HG03045 (cell line): ENCODE measurements around the gene GPR32.
A peak's percentile ranks its signal among the peaks of the same experiment; 100 is the strongest.
"Not testable (repeated sequence)": the region's sequence is repeated elsewhere in the genome, so short reads cannot be mapped to it uniquely, and the experiment has no call there.

Source experiments
- ATAC-seq: cut with Tn5 transposase; IDR thresholded peaks from one replicate; pipeline ENCODE4 v1.9.1; 2021; ENCODE audit warnings: mild to moderate bottlenecking, moderate library complexity; ENCODE audit not compliant: unreplicated experiment

GPR32 gene

DNA sequence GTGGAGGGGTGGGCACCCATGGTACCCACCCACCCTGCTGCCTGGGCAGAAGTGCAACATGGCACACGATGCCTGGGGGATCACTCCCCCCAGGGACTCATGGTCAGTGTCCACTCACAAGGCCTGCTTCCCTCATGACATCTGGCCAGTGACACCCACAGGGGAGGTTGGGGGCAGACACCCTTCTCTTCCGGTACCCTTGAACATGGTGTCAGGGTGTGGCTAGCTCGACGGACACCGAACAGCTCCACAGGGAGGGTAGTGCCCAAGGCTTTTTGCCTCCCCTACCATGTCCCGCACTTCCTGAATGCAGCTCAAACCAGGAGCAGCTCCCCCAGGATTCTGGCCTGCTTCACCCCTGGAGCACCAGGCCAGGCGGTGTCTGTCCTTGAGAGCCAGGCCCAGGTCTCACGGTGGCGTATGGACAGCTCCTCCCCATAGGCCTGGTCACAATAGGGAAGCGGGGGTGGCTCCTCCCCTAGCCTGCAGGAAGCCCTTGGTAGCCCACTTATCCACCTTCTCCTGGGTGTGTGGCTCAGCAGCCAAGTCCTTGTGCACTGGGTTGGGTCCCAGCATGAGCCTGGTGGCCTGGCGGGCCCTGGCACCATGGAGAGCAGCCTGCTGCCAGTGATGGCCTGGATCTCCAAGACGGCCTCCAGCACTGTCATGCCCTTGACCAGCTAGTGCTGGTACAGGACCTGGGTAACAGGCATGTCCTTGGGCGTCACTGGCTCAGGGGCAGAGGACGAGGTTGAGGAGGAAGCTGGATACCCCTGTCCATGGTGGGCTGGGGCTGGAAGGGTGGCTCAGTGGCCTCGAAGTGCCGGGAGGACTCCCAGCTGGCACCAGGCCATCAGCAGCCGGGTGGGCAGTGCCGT is 27.8 kb downstream of the GPR32 start:
- no peak for ATAC-seq

DNA sequence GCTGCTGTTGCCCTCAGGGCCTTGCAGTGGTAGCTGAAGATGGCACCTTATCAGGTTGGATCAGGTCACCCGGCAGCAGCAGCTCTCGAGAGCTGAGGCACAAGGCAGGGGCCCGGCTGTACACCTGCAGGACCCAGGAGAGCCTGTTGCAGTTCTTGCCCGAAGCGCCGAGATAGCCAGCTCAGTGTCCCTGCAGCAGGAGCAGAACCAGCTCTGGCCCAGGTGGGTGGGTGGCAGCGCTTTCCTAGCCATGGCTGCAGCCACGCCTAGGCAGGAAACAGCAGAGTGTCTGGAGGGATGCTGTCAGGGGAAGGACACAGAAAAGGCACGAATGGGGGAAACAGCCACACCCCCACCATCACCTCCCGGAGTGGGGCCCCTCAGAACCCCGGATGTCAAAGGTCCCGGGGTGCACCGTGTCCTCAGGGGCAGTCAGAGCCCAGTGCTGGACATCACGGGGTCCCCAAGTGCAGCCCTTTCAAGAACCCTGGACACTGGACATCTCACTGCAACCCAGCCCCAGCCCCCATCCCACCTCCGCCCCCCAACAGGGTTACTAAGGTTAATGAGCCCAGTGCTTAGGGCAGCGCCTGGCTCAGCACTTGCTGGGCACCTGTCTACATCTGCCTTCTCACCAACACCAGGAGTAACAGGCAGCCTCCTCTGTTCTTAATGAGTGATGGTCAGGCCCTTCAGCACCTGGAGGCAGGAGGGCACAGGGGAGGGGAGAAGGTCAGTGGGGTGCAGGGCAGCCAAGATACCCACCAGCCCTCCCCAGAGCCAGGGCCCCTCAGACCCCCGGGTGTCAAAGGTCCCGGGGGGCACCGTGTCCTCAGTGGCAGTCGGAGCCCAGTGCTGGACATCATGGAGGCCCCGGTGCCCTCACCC is 28.6 kb downstream of the GPR32 start:
- ATAC-seq, result no peak

DNA sequence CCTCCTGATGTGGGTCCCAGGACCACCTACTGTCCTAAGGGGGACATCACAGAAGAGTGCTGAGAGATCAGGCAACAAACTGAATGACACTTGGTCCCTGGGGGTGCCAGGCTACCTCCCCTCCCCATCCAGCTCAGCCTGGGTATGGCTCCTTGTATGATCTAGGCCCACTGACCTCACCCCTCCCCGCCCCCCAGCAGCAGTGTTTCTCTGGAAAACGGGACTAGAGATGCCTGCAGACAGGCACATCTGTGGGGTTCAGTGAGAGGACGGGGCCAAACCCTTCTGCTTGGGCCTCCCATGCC is 29.2 kb downstream of the GPR32 start:
- no peak for ATAC-seq

- no peak for ATAC-seq
These were observed 30.8 kb downstream of the GPR32 start for GRCh38 chr19:50801107-50801506.

DNA sequence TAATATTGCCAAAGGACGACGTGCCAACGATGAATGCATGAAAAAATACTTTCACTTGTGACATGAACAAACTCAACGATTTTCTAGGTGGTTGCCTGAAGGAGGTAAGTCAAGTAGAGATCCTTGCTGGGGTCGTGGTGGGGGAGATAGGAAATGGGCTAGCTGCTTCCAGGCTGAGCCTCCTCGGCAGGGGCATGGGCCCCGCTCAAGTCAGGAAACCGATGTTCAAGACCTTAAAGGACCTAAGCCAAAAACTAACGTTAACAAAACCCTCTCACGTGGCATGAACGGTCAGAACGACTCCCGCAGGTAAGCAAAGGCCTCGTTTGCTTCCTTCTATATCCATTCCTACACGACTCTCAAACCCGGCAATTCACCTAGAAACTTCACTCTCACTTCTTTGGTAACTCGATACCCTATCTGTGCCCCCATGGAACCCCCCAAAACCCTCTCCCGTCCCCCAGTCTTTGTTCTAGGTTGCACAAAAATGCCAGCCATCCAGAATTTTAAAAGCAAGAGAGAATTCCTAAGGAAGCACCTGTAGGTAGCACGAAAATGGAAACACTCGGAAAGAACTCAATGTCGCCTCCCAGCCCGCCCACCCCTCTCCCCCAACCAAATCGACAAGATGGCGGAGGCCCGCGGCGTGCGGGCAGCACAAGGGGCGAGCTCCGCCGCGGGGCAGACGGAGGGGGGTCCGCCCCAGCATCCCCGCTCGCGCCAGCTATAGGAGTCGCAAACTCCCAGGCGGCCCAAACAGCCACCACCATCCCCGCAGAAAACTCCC is 33.6 kb downstream of the GPR32 start:
- ATAC-seq, result no peak

GRCh38 chr19:50804420-50805272 is 34.4 kb downstream of the GPR32 start:
- ATAC-seq, result peak; percentile 88

DNA sequence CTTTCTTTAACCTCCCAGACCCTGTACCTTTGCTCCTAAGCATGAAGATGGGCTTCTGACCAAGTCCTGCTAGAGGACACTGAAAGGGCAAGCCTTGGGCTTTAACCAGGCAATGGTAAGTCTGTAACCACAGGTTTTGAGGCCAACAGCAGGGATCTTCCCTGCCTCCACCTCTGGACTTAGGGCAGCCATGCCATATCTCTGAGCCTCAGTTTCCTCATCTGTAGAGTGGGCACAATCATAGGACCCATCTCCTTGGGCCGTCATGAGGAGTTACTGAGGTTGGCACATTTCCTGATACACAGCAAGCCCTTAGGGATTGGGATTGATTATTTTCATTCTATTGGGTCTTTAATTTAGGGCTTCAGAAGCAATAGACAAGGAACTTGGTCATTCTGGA is 38.6 kb downstream of the GPR32 start:
- ATAC-seq, result no peak

- ATAC-seq, result not testable (repeated sequence)
These were observed 41.5 kb downstream of the GPR32 start for GRCh38 chr19:50811622-50812238.

DNA sequence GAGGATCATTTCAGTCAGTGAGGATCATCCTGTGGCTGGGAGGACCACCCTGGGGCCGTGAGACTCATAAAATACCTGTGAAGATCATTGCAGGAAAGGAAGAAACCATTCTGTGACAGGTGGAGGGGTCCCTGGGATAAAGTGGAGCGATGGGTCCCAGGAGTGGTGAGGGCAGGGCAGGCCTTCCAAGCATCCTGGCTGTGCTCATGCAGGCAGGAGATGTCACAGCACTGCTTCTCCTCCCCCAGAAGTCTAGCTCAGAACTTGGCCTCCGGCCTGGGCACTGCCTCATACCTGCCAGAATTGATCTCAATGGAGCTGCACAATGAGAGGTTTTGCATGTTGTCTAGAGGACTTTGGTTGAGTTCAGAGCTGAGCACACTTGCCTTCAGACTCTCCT is 42.2 kb downstream of the GPR32 start:
- ATAC-seq, result no peak

DNA sequence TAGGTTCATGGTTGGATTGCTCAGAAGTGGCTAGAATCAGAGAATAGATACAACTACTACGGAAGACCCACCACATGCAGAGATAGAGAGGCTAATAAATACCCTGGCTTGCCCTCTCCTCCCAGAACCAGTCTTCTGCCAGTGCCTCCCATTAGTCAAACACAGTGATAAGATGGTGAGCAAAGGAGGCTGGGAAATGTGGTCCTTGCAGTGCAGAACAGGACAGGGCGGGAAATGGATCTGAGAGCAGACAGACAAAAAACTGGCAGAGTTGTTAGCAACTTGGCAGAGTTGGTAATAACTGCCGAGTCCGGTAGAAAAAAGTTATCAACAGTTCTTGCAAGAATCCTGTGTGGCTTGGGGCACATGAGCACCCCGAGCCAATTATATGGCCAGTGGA is 44.6 kb downstream of the GPR32 start:
- ATAC-seq, result no peak

- ATAC-seq, result no peak
These were observed 45.2 kb downstream of the GPR32 start for GRCh38 chr19:50815439-50815838.

DNA sequence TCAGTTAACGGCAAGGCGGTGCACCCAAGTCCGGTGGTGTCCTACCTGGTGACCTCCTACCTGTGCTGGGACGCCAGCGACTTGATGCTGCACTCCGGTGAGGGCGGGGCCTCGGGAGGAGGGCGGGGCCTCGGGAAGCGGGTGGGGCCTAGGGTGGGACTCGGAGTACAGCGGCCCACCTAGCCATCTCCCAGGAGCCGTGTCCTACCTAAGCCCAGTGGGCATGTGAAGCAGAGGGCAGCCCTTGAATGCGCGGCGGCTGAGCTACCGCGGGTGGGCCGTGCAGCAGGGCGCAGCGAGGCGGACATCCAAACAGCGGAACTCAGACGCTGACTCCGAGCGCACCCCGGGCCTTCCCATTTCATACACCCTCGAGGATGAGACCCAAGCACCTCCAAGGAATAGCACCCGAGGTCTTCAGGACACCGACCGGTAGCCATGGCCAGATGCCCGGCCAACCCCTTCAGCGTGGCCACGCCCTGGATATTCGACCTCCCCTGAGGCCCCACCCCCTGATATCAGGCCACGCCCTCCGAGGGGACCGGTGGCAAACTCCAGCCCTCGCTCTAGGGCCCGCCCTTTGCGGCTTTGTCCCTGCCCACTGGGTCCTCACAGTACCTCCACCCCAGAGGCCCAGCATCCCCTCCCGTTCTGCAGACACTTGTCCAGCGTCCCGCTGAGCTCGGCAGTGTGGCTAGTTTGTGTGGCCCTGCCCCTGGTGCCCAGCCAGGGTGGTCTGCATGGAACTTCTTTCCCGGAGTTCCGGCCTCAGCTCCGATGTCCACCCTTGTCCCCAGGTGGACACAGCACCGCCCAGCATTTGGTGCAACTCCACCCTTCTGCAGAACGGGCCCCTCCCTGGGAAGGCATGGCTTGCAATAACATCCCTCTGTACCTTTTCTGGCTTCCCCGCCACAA is 47.9 kb downstream of the GPR32 start:
- peak; percentile 66 for ATAC-seq

DNA sequence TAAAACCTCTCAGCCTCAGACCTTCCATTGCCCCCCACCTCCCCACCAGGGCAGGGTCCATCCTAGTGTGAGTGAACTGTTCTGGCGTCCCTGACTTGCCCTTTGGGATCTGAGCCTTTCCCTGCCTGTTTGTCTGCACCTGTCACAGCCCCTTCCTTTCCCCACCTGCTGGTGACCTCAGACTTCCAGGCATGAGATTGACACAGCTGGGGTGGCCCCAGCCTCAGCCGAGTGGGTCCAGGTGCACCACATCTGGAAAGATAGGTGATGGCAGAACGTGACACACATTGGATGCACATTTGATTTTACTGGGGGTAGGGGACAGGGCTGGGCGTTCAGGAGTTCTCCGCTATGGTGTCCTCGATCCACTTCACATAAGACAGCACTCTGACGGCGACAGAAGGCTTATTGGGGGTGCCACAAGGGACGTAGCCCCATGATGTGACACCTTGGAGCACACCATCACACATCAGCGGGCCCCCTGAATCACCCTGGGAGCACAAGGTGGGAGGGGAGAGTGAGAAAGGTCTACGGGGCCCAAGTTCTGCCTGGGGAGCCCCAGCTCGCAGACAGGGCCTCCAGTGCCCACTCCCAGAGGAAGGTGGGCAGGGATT is 48.7 kb downstream of the GPR32 start:
- ATAC-seq, result no peak

- ATAC-seq, result no peak
These were observed 49.4 kb downstream of the GPR32 start for GRCh38 chr19:50819636-50820035.

DNA sequence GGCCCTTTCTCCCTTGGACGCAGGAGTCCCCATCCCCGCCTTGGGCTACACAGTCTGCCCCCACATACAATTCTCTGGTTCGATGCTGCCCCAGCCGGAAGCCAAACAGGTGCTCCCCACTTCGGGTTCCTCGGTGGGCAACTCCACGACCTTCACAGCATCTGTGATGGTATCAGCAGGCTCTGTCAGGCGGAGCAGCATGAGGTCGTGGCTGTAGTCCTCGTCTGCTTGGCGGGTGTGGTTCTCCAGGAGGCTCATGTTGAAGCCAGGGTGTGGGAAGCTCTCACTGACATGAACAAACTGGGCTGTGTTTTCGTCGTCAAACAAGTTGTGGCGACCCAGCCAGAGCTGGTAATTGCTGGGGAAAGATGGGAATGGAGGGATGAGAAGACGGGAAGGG is 49.8 kb downstream of the GPR32 start:
- no peak for ATAC-seq

DNA sequence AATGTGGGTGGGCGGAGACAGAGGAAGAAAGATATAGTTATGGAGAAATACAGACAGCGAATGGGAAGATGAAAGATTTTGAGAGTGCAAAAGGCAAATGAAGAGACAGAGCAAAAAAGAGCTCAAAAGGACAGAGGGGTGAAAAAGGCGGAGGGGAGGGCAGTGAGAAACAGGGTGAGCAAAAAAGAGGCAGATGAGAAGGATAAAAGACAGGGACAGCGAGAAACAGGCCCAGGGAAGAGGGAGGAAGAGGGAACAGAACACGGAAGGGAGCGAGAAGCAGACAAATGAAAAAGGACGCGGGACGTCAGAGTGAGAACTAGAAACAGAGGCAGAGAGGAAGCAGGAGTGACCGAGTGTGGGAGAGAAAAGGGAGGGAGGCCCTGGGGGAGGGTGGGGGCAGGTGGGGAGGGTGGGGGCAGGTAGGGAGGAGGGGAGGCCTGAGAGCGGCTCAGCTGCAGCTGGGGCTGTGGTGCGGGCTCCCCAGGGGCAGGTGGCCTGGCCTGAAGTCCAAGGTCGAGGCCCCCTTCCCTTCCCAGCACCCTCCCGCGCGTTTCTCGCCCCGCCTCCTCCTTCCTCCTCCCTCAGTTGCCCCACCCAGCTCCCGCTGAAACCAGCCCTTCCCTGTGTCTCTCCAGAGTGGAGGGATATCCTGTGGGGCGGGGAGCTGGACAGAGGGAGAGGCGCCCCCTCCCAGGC is 50.4 kb downstream of the GPR32 start:
- no peak for ATAC-seq

GRCh38 chr19:50821248-50821612 is 51.0 kb downstream of the GPR32 start:
- no peak for ATAC-seq
